ENCODE measurements around the gene CD6.

The CD6 gene

DNA sequence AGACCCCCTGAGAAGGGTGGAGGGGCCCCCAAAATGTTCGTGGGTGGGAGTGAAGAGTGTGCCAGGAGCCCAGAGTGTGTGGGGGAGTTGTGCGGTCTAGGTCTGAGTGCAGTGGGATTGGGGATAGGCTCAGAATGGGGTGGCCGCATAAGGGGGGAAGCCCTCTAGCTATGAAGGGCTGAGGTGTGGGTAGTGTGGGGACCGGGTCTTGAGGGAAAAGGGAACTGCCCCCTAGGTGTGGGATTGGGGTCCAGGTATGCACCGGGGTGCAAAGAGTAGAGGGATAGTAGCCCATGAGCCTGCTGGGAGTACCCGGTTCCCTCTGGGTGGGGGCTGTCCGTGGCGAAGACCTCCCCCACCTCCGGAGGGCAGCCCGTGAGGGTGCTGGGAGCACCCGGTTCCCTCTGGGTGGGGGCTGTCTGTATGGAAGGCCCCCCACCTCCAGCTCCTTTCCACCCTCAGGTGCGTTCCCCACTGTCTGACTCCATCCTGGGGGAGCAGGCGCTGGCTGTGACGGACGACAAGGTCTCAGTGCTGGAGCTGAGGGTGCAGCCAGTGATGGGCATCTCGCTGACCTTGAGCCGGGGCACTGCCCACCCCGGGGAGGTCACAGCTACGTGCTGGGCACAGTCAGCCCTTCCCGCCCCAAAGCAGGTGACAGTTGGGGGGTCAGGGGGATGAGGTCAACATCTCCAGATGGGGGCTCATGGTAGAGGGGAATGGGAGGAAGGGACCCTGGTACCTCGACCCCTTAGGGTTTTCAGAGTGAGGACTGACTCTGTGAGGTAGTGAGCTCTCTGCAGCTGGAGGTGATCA lies 36.5 kb upstream of the CD6 start:
- TF ChIP-seq, protein P1, sequence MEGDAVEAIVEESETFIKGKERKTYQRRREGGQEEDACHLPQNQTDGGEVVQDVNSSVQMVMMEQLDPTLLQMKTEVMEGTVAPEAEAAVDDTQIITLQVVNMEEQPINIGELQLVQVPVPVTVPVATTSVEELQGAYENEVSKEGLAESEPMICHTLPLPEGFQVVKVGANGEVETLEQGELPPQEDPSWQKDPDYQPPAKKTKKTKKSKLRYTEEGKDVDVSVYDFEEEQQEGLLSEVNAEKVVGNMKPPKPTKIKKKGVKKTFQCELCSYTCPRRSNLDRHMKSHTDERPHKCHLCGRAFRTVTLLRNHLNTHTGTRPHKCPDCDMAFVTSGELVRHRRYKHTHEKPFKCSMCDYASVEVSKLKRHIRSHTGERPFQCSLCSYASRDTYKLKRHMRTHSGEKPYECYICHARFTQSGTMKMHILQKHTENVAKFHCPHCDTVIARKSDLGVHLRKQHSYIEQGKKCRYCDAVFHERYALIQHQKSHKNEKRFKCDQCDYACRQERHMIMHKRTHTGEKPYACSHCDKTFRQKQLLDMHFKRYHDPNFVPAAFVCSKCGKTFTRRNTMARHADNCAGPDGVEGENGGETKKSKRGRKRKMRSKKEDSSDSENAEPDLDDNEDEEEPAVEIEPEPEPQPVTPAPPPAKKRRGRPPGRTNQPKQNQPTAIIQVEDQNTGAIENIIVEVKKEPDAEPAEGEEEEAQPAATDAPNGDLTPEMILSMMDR (IDR thresholded peaks at IDR 0.05; ENCODE audit: low read depth, low read length, missing control alignments) = no peak

DNA sequence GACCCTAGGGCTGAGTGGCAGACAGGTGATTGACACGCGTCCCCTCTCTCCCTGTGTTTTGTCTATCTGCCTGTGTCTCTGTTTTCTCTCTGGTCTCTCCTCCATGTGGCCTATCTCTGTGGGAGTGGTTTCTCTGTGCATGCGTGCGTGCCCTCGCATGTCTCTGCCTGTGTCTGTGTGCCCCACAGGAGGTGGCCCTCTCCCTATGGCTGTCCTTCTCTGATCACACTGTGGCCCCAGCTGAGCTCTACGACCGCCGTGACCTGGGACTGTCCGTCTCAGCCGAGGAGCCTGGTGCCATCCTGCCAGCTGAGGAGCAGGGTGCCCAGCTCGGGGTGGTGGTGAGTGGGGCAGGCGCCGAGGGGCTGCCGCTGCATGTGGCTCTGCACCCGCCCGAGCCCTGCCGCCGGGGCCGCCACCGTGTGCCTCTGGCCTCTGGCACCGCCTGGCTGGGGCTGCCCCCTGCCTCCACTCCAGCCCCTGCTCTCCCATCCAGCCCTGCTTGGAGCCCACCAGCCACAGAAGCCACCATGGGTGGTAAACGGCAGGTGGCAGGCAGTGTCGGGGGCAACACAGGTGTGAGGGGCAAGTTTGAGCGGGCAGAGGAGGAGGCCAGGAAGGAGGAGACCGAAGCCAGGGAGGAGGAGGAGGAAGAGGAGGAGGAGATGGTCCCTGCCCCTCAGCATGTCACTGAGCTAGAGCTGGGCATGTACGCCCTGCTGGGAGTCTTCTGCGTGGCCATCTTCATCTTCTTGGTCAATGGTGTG lies 35.6 kb upstream of the CD6 start:
- no peak overlapping the region for H3K4me3 ChIP-seq (replicated peaks; ENCODE audit: low read depth, low read length)
- TF ChIP-seq, protein P1 (IDR thresholded peaks at IDR 0.05; ENCODE audit: low read depth, low read length, missing control alignments) = no peak
- DNase-seq (ENCODE audit: extremely low read depth, low read depth) = no peak

More for the DNA sequence above, 36.5 kb upstream of the CD6 start:
- DNase-seq (ENCODE audit: extremely low read depth, low read depth) = no peak
- H3K4me3 ChIP-seq (replicated peaks; ENCODE audit: low read depth, low read length) = no peak overlapping the region

DNA sequence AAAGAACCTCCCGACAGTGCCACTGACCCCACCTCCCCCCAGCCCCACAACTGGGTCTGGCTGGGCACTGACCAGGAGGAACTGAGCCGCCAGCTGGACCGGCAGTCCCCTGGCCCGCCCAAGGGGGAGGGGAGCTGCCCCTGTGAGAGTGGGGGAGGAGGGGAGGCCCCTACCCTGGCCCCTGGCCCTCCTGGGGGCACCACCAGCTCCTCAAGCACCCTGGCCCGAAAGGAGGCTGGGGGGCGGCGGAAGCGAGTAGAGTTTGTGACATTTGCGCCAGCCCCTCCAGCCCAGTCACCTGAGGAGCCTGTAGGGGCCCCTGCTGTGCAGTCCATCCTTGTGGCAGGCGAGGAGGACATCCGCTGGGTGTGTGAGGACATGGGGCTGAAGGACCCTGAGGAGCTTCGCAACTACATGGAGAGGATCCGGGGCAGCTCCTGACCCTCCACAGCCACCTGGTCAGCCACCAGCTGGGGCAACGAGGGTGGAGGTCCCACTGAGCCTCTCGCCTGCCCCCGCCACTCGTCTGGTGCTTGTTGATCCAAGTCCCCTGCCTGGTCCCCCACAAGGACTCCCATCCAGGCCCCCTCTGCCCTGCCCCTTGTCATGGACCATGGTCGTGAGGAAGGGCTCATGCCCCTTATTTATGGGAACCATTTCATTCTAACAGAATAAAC lies 34.9 kb upstream of the CD6 start:
- no peak for DNase-seq (ENCODE audit: extremely low read depth, low read depth)
- TF ChIP-seq, protein P1 (IDR thresholded peaks at IDR 0.05; ENCODE audit: low read depth, low read length, missing control alignments) = no peak
- no peak overlapping the region for H3K4me3 ChIP-seq (replicated peaks; ENCODE audit: low read depth, low read length)

DNA sequence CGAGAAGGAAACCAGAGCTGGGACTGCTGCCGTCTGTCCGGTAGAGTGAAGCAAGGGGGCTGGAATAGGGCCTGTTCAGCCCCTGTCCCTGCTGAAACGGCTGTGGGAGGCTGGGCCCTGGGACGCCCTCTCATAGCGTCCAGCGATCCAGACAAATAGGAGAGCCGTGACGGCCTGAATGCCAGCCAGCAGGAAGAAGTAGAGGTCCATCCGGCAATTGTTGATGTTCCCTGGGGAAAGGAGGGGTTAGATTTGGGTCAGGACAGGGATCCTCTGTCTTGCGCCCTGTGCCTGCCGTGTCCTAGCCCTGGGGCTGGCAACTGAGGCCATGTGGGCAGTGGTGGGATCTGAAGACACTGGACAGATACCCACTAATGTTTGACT lies 34.3 kb upstream of the CD6 start:
- no peak for DNase-seq (ENCODE audit: extremely low read depth, low read depth)
- TF ChIP-seq, protein P1 (IDR thresholded peaks at IDR 0.05; ENCODE audit: low read depth, low read length, missing control alignments) = no peak

DNA sequence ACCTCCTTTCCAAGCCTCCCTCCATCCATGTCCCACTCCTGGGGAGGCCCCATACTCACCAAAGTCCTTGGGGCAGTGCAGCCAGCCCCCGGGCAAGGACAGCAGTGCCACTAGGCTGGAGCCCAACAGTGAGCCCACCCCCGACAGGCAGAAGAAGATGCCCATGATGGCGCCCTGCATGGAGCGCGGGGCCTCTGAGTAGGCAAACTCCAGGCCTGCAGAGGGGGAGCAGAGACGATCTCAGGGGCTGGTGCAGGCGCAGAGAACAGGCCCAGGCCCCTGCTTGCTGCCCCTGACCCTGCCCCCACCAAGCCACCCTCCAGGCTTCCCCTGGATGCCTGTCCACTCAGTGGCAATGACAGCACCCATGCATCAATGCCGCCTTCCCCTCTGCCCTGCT lies 33.7 kb upstream of the CD6 start:
- no peak for DNase-seq (ENCODE audit: extremely low read depth, low read depth)
- H3K4me3 ChIP-seq (replicated peaks; ENCODE audit: low read depth, low read length) = no peak overlapping the region
- TF ChIP-seq, protein P1 (IDR thresholded peaks at IDR 0.05; ENCODE audit: low read depth, low read length, missing control alignments) = no peak

More for the DNA sequence above, 34.3 kb upstream of the CD6 start:
- H3K4me3 ChIP-seq (replicated peaks; ENCODE audit: low read depth, low read length) = no peak overlapping the region

DNA sequence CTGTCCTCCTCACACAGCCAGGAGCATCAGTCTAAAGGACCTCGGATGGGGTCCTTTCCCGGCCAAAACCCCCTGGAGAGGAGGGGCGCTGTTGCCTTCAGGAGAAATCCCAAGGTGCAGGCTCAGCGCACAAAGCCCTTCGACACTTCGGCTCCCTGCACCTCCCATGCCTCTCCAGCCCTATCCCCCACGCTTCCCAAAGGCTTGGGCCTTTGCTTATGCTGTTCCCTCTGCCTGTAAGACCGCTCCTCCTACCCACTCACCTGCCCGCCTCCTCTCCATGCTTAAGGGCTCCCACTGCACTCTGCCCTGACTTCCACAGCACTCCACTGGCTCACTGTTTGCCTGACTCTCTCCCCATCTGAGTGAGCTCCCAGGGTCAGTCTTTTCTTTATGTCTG lies 33.0 kb upstream of the CD6 start:
- H3K4me3 ChIP-seq (replicated peaks; ENCODE audit: low read depth, low read length) = no peak overlapping the region
- TF ChIP-seq, protein P1 (IDR thresholded peaks at IDR 0.05; ENCODE audit: low read depth, low read length, missing control alignments) = no peak
- DNase-seq (ENCODE audit: extremely low read depth, low read depth) = no peak
